ENCODE measurements around the gene RNFT1. TPM values are rescaled to one million over a fixed set of nuclear protein-coding genes. Genes with fewer than 3 reads are reported as not detected.
A peak's percentile ranks its signal among the peaks of the same experiment; 100 is the strongest.
"Not testable (repeated sequence)": the region's sequence is repeated elsewhere in the genome, so short reads cannot be mapped to it uniquely, and the experiment has no call there.

The RNFT1 gene
- 10 to 100 TPM; 10.2 to 17.9 (median 13.8) TPM for total RNA-seq

- intact Hi-C loops (cut with DNase I; ENCODE audit: low total_unique reads) (loop anchor here (1.0 to 5.0 kb wide), 2 partner anchors 71 to 117 kb away; partner anchors contain the start of gene RPS6KB1), in situ Hi-C loops (cut with MboI; ENCODE audit: low sequenced_read_pairs in 4 of 4) (no loop called here)
- DNase-seq (peak; percentile 75 to 88), ATAC-seq (peak; percentile 90 to 93)
- no peak for TF ChIP-seq CTCF (IDR thresholded peaks at IDR 0.05 in 4 of 5, conservative IDR thresholded peaks at IDR 0.05 in 1 of 5)
- TF ChIP-seq POLR2A (IDR thresholded peaks at IDR 0.05), result peak; percentile 78 to 90
- Histone ChIP-seq H3K27ac (peak within 1 kb of the TSS; percentile 96 to 99 (median 96)), H3K4me1 (peaks cover 20 to 24% of the 10 kb centered on the region in 2 donors), H3K27me3 (no peaks in the 10 kb centered on the region), H3K9me3 (no peaks in the 10 kb centered on the region), H3K4me3 (peak within 1 kb of the TSS; percentile 78 to 95 (median 87)), H3K36me3 (peaks cover 0 to 4% of the 10 kb centered on the region in 2 donors)
Observed at GRCh38 chr17:59964482-59965328, at the start of gene RNFT1. Gene RNFT1, minus strand, starts transcription at chr17:59964740. Its CDS starts 77 bp downstream, at chr17:59964663.

- in situ Hi-C loops (cut with MboI; ENCODE audit: low sequenced_read_pairs in 4 of 4); DNase-seq; H3K27ac ChIP-seq; ATAC-seq; H3K27me3 ChIP-seq; H3K4me3 ChIP-seq; H3K4me1 ChIP-seq; H3K9me3 ChIP-seq; H3K36me3 ChIP-seq; intact Hi-C loops (cut with DNase I; ENCODE audit: low total_unique reads): not testable (repeated sequence)
Observed at GRCh38 chr17:60009326-60009725, 44.8 kb upstream of the RNFT1 start.

GRCh38 chr17:60008377-60008776 lies 43.8 kb upstream of the RNFT1 start:
- in situ Hi-C loops (cut with MboI; ENCODE audit: low sequenced_read_pairs in 4 of 4); ATAC-seq; DNase-seq; H3K4me1 ChIP-seq; H3K4me3 ChIP-seq; H3K9me3 ChIP-seq; H3K27ac ChIP-seq; intact Hi-C loops (cut with DNase I; ENCODE audit: low total_unique reads); H3K36me3 ChIP-seq; H3K27me3 ChIP-seq: not testable (repeated sequence)

GRCh38 chr17:60006160-60006559 lies 41.6 kb upstream of the RNFT1 start:
- intact Hi-C loops (cut with DNase I; ENCODE audit: low total_unique reads) (no loop called here), in situ Hi-C loops (cut with MboI; ENCODE audit: low sequenced_read_pairs in 4 of 4) (no loop called here)
- no peak overlapping the region for H3K4me3 ChIP-seq
- no peaks in the 10 kb centered on the region for H3K9me3 ChIP-seq
- DNase-seq (no peak), ATAC-seq (no peak)
- H3K4me1 ChIP-seq, result no peaks in the 10 kb centered on the region
- no peaks in the 10 kb centered on the region for H3K36me3 ChIP-seq
- H3K27ac ChIP-seq, result no peak overlapping the region
- TF ChIP-seq CTCF (IDR thresholded peaks at IDR 0.05 in 4 of 5, conservative IDR thresholded peaks at IDR 0.05 in 1 of 5), result no peak
- no peak for TF ChIP-seq POLR2A (IDR thresholded peaks at IDR 0.05)
- no peaks in the 10 kb centered on the region for H3K27me3 ChIP-seq

GRCh38 chr17:60004561-60004960 lies 40.0 kb upstream of the RNFT1 start:
- H3K27me3 ChIP-seq; H3K36me3 ChIP-seq; ATAC-seq; in situ Hi-C loops (cut with MboI; ENCODE audit: low sequenced_read_pairs in 4 of 4); H3K4me3 ChIP-seq; intact Hi-C loops (cut with DNase I; ENCODE audit: low total_unique reads); H3K9me3 ChIP-seq; H3K4me1 ChIP-seq; DNase-seq; H3K27ac ChIP-seq: not testable (repeated sequence)

- H3K9me3 ChIP-seq; H3K27ac ChIP-seq; in situ Hi-C loops (cut with MboI; ENCODE audit: low sequenced_read_pairs in 4 of 4); ATAC-seq; intact Hi-C loops (cut with DNase I; ENCODE audit: low total_unique reads); H3K4me3 ChIP-seq; H3K4me1 ChIP-seq; H3K36me3 ChIP-seq; DNase-seq; H3K27me3 ChIP-seq: not testable (repeated sequence)
Observed at GRCh38 chr17:60002405-60002804, 37.9 kb upstream of the RNFT1 start.

GRCh38 chr17:59996608-59997007 lies 32.1 kb upstream of the RNFT1 start:
- H3K27ac ChIP-seq; H3K36me3 ChIP-seq; intact Hi-C loops (cut with DNase I; ENCODE audit: low total_unique reads); H3K4me3 ChIP-seq; H3K9me3 ChIP-seq; DNase-seq; H3K4me1 ChIP-seq; ATAC-seq; H3K27me3 ChIP-seq; in situ Hi-C loops (cut with MboI; ENCODE audit: low sequenced_read_pairs in 4 of 4): not testable (repeated sequence)

GRCh38 chr17:59975166-59975565 lies 10.6 kb upstream of the RNFT1 start:
- intact Hi-C loops (cut with DNase I; ENCODE audit: low total_unique reads); H3K4me1 ChIP-seq; ATAC-seq; H3K27me3 ChIP-seq; DNase-seq; in situ Hi-C loops (cut with MboI; ENCODE audit: low sequenced_read_pairs in 4 of 4); H3K4me3 ChIP-seq; H3K27ac ChIP-seq; H3K9me3 ChIP-seq; H3K36me3 ChIP-seq: not testable (repeated sequence)

GRCh38 chr17:59973483-59973882 lies 8.9 kb upstream of the RNFT1 start:
- DNase-seq; in situ Hi-C loops (cut with MboI; ENCODE audit: low sequenced_read_pairs in 4 of 4); H3K9me3 ChIP-seq; ATAC-seq; intact Hi-C loops (cut with DNase I; ENCODE audit: low total_unique reads); H3K27ac ChIP-seq; H3K36me3 ChIP-seq; H3K4me1 ChIP-seq; H3K27me3 ChIP-seq; H3K4me3 ChIP-seq: not testable (repeated sequence)
